H9 (cell line): ENCODE results near the gene ZBTB25. TPM values are rescaled to one million over a fixed set of nuclear protein-coding genes. Genes with fewer than 3 reads are reported as not detected.

ENCODE experiments used
- DNase-seq: peaks from one replicate; pipeline ENCODE4 v3.0.0-alpha.2; 2017
- H2AFZ ChIP-seq: one replicate; pipeline ENCODE4 v1.6.1; 2013; ENCODE audit warnings: mild to moderate bottlenecking, low read length, control low read depth, moderate library complexity
- H2AK5ac ChIP-seq: 2 replicates; pipeline ENCODE4 v1.6.1; 2013; ENCODE audit warnings: low read length, control low read depth, mixed read lengths; ENCODE audit not compliant: insufficient read length
- H2BK120ac ChIP-seq: one replicate; pipeline ENCODE4 v1.6.1; 2013; ENCODE audit warnings: low read depth, mild to moderate bottlenecking, low read length, control low read depth, inconsistent platforms; ENCODE audit not compliant: poor library complexity, severe bottlenecking
- H2BK12ac ChIP-seq: 2 replicates; pipeline ENCODE4 v1.6.1; 2013; ENCODE audit warnings: low read length, control low read depth, mixed read lengths, low read depth; ENCODE audit not compliant: insufficient read length
- H2BK15ac ChIP-seq: 2 replicates; pipeline ENCODE4 v1.6.1; 2013; ENCODE audit warnings: low read depth, low read length, control low read depth
- H2BK20ac ChIP-seq: one replicate; pipeline ENCODE4 v1.6.1; 2013; ENCODE audit warnings: low read depth, mild to moderate bottlenecking, low read length, control low read depth, inconsistent platforms; ENCODE audit not compliant: poor library complexity, severe bottlenecking
- H2BK5ac ChIP-seq: 2 replicates; pipeline ENCODE4 v1.6.1; 2013; ENCODE audit warnings: low read length, control low read depth, mixed read lengths; ENCODE audit not compliant: insufficient read length
- H3K14ac ChIP-seq: 2 replicates; pipeline ENCODE4 v1.6.1; 2013; ENCODE audit warnings: low read length, control low read depth; ENCODE audit not compliant: insufficient read depth
- H3K18ac ChIP-seq: 2 replicates; pipeline ENCODE4 v1.6.1; 2013; ENCODE audit warnings: low read depth, mild to moderate bottlenecking, mixed read lengths, low read length, control low read depth; ENCODE audit not compliant: insufficient read length
- H3K23ac ChIP-seq: 2 replicates; pipeline ENCODE4 v1.6.1; 2013; ENCODE audit warnings: low read length, control low read depth, mixed read lengths, low read depth; ENCODE audit not compliant: insufficient read length
- H3K23me2 ChIP-seq: 2 replicates; pipeline ENCODE4 v1.6.1; 2013; ENCODE audit warnings: low read depth, mild to moderate bottlenecking, mixed read lengths, low read length, control low read depth; ENCODE audit not compliant: insufficient read length, poor library complexity, severe bottlenecking
- H3K27ac ChIP-seq: 2 replicates; pipeline ENCODE4 v1.5.1; 2013; ENCODE audit warnings: low read length, control low read depth, mixed read lengths, low read depth; ENCODE audit not compliant: insufficient read length
- H3K27me3 ChIP-seq: 2 replicates; pipeline ENCODE4 v1.6.1; 2013; ENCODE audit warnings: low read length, control low read depth, inconsistent platforms; ENCODE audit not compliant: insufficient read depth
- H3K4ac ChIP-seq: 2 replicates; pipeline ENCODE4 v1.6.1; 2013; ENCODE audit warnings: low read depth, mild to moderate bottlenecking, control low read depth, inconsistent platforms, low read length, moderate library complexity
- H3K4me1 ChIP-seq: 2 replicates; pipeline ENCODE4 v1.6.1; 2013; ENCODE audit warnings: low read length, control low read depth, inconsistent platforms; ENCODE audit not compliant: insufficient read depth
- H3K4me2 ChIP-seq: 2 replicates; pipeline ENCODE4 v1.6.1; 2013; ENCODE audit warnings: low read length, control low read depth, mixed read lengths; ENCODE audit not compliant: insufficient read length, insufficient read depth
- H3K56ac ChIP-seq: 2 replicates; pipeline ENCODE4 v1.6.1; 2013; ENCODE audit warnings: low read depth, mild to moderate bottlenecking, mixed read lengths, low read length, control low read depth; ENCODE audit not compliant: insufficient read length
- H3K79me1 ChIP-seq: 2 replicates; pipeline ENCODE4 v1.6.1; 2013; ENCODE audit warnings: low read depth, mild to moderate bottlenecking, moderate library complexity, low read length, control low read depth, inconsistent platforms; ENCODE audit not compliant: insufficient read depth, poor library complexity, severe bottlenecking
- H3K79me2 ChIP-seq: 2 replicates; pipeline ENCODE4 v1.6.1; 2013; ENCODE audit warnings: low read length, control low read depth, inconsistent platforms; ENCODE audit not compliant: insufficient read depth
- H3K9ac ChIP-seq: 2 replicates; pipeline ENCODE4 v1.6.1; 2013; ENCODE audit warnings: low read length, control low read depth, mixed read lengths; ENCODE audit not compliant: insufficient read length; ENCODE audit errors: extremely low read depth
- H3K9me3 ChIP-seq: one replicate; pipeline ENCODE4 v1.6.1; 2013; ENCODE audit warnings: low read depth, low read length, inconsistent platforms; ENCODE audit not compliant: control insufficient read depth
- H3T11ph ChIP-seq: one replicate; pipeline ENCODE4 v1.6.1; 2013; ENCODE audit warnings: mild to moderate bottlenecking, low read length, control low read depth, inconsistent platforms
- H4K20me1 ChIP-seq: one replicate; pipeline ENCODE4 v1.6.1; 2013; ENCODE audit not compliant: control insufficient read depth, insufficient read length, insufficient read depth
- H4K5ac ChIP-seq: 2 replicates; pipeline ENCODE4 v1.6.1; 2013; ENCODE audit warnings: low read depth, mild to moderate bottlenecking, mixed read lengths, low read length, control low read depth; ENCODE audit not compliant: insufficient read length
- H4K8ac ChIP-seq: replicated peaks from 2 replicates; pipeline ENCODE4 v1.6.1; 2013; ENCODE audit warnings: low read length, control low read depth, mixed read lengths, low read depth; ENCODE audit not compliant: insufficient read length
- H4K91ac ChIP-seq: 2 replicates; pipeline ENCODE4 v1.6.1; 2013; ENCODE audit warnings: low read depth, mild to moderate bottlenecking, moderate library complexity, mixed read lengths, low read length, control low read depth; ENCODE audit not compliant: insufficient read length
- H3K27ac Mint-ChIP-seq, 3 experiments: 2 replicates in 2 of 3; 3 replicates in 1 of 3; pipeline ENCODE4 v1.8.0; 2020 to 2021; ENCODE audit warnings: mixed read lengths in 3 of 3, mild to moderate bottlenecking in 1 of 3, moderate library complexity in 1 of 3
- H3K27me3 Mint-ChIP-seq: 2 replicates; pipeline ENCODE4 v1.8.0; 2021; ENCODE audit warnings: low read depth, mild to moderate bottlenecking, moderate library complexity, mixed read lengths
- H3K36me3 Mint-ChIP-seq, 3 experiments: 2 replicates in 2 of 3; 3 replicates in 1 of 3; pipeline ENCODE4 v1.8.0; 2020 to 2021; ENCODE audit warnings: low read depth in 3 of 3, mixed read lengths in 3 of 3; ENCODE audit not compliant: insufficient read depth in 1 of 3
- H3K4me1 Mint-ChIP-seq, 2 experiments: 2 replicates each; pipeline ENCODE4 v1.8.0; 2020; ENCODE audit warnings: mixed read lengths in 2 of 2
- H3K4me3 Mint-ChIP-seq, 2 experiments: 2 replicates in 1 of 2; 3 replicates in 1 of 2; pipeline ENCODE4 v1.8.0; 2020 to 2021; ENCODE audit warnings: mild to moderate bottlenecking in 2 of 2, mixed read lengths in 2 of 2, moderate library complexity in 1 of 2
- H3K9me3 Mint-ChIP-seq, 2 experiments: 2 replicates in 1 of 2; 3 replicates in 1 of 2; pipeline ENCODE4 v1.8.0; 2020; ENCODE audit warnings: mild to moderate bottlenecking in 2 of 2, mixed read lengths in 2 of 2, moderate library complexity in 1 of 2
- WGBS: extraction: QIAGEN DNeasy Blood & Tissue Kit; methylation state at CpG from one replicate; pipeline ENCODE4 v1.1.7; 2013; ENCODE audit warnings: missing lambda C conversion rate, low lambda C conversion rate, mixed read lengths; ENCODE audit not compliant: insufficient read length; ENCODE audit errors: extremely low coverage; 5-methylcytosine and 5-hydroxymethylcytosine counted together
- total RNA-seq: library from RNA; stranded (reverse); gene quantifications from 2 replicates; pipeline ENCODE4 v1.2.1, GENCODE V29; 2021
- TF ChIP-seq, protein P1 (sequence below): fragments of 200-600 bp; sonication (generic); conservative IDR thresholded peaks from 3 replicates; pipeline ENCODE4 v1.8.0; 2021; ENCODE audit warnings: antibody characterized with exemption, mild to moderate bottlenecking

Gene ZBTB25
- total RNA-seq, 1 experiment from 2014 or later, result 8.2 TPM

GRCh38 chr14:64417055-64417770, 86.4 kb downstream of the ZBTB25 start:
- H2AFZ ChIP-seq, result no peak overlapping the region
- no peaks in the 10 kb centered on the region for H3K79me2 ChIP-seq
- no peaks in the 10 kb centered on the region for H3K4me1 ChIP-seq
- H3K23ac ChIP-seq, result no peak overlapping the region
- H3T11ph ChIP-seq, result no peak overlapping the region
- no peak overlapping the region for H3K27ac ChIP-seq
- H3K9ac ChIP-seq, result no peak overlapping the region
- H3K56ac ChIP-seq, result no peak overlapping the region
- no peak overlapping the region for H2BK5ac ChIP-seq
- no peaks in the 10 kb centered on the region for H3K4me1 Mint-ChIP-seq
- H3K27me3 ChIP-seq, result no peaks in the 10 kb centered on the region
- no peak overlapping the region for H2BK120ac ChIP-seq
- no CpG with 5 or more reads among the region's 5 CpGs for WGBS
- H2BK20ac ChIP-seq, result no peak overlapping the region
- no peaks in the 10 kb centered on the region for H4K20me1 ChIP-seq
- no peak overlapping the region for H4K5ac ChIP-seq
- H3K79me1 ChIP-seq, result no peaks in the 10 kb centered on the region
- no peak overlapping the region for H3K4ac ChIP-seq
- TF ChIP-seq, protein P1, sequence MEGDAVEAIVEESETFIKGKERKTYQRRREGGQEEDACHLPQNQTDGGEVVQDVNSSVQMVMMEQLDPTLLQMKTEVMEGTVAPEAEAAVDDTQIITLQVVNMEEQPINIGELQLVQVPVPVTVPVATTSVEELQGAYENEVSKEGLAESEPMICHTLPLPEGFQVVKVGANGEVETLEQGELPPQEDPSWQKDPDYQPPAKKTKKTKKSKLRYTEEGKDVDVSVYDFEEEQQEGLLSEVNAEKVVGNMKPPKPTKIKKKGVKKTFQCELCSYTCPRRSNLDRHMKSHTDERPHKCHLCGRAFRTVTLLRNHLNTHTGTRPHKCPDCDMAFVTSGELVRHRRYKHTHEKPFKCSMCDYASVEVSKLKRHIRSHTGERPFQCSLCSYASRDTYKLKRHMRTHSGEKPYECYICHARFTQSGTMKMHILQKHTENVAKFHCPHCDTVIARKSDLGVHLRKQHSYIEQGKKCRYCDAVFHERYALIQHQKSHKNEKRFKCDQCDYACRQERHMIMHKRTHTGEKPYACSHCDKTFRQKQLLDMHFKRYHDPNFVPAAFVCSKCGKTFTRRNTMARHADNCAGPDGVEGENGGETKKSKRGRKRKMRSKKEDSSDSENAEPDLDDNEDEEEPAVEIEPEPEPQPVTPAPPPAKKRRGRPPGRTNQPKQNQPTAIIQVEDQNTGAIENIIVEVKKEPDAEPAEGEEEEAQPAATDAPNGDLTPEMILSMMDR, result no peak
- no peak overlapping the region for H3K14ac ChIP-seq
- H3K9me3 Mint-ChIP-seq, result no peaks in the 10 kb centered on the region
- H2AK5ac ChIP-seq, result no peak overlapping the region
- no peak overlapping the region for H3K18ac ChIP-seq
- peaks cover 51 to 91% (median 76%) of the 10 kb centered on the region in 3 experiments; a peak in 6 of 7 replicates for H3K36me3 Mint-ChIP-seq
- H3K27me3 Mint-ChIP-seq, result no peaks in the 10 kb centered on the region
- no peak overlapping the region for H4K91ac ChIP-seq
- no peak overlapping the region for H2BK12ac ChIP-seq
- no peak for DNase-seq
- no peaks in the 10 kb centered on the region for H3K9me3 ChIP-seq
- peak overlapping the region in 1 of 3 experiments; percentile 22; a peak in 1 of 7 replicates for H3K27ac Mint-ChIP-seq
- no peak overlapping the region for H3K4me3 Mint-ChIP-seq
- H3K4me2 ChIP-seq, result no peak overlapping the region
- no peak overlapping the region for H2BK15ac ChIP-seq
- no peaks in the 10 kb centered on the region for H3K23me2 ChIP-seq
- H4K8ac ChIP-seq, result no peak overlapping the region
